GM19351 (cell line): Measurements from ENCODE around the gene SFPQ.
"Not testable (repeated sequence)": the region's sequence is repeated elsewhere in the genome, so short reads cannot be mapped to it uniquely, and the experiment has no call there.

Experiments
- ATAC-seq: cut with Tn5 transposase; IDR thresholded peaks from one replicate; pipeline ENCODE4 v1.9.1; 2021; ENCODE audit warnings: mild to moderate bottlenecking, moderate library complexity; ENCODE audit not compliant: unreplicated experiment

The SFPQ gene

GRCh38 chr1:35145892-35146549 is 46.9 kb downstream of the SFPQ start:
- ATAC-seq = not testable (repeated sequence)

DNA sequence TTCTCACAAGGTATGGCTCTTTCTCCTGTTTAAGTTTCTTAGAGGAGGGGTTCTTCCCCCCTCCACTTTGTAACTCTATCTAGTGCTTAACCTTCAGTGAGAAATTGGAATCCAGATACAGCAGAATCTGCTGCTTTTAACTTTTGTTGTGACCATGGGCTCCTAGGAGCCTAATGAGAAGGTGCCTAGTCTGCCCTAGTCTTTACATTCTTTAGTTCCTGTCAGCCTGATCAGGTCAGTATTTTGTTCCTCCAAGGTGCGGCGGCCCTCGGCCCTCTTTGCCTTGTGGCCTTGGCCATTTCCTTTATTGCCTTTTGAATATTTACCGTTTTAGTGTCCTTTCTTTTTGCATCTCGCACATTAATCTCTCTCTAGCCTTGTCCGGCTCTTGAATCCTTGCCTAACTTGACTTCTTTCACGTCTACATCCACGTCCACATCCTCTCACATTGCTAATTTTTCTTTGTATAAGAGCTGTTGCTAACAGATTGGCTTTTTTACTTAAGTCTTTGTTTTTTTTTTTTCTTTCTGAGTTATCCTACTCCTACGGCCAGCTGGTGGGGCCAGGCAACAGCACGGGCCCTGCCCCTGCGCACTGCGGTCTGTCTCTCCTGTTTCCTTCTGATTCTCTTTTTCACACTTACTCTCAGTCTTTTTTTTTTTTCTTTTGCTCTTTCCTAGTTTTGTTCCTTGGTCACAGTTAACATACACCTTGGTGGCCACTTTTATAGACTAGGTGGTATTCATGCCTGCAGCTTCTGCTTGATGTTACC is 49.0 kb downstream of the SFPQ start:
- no peak for ATAC-seq

DNA sequence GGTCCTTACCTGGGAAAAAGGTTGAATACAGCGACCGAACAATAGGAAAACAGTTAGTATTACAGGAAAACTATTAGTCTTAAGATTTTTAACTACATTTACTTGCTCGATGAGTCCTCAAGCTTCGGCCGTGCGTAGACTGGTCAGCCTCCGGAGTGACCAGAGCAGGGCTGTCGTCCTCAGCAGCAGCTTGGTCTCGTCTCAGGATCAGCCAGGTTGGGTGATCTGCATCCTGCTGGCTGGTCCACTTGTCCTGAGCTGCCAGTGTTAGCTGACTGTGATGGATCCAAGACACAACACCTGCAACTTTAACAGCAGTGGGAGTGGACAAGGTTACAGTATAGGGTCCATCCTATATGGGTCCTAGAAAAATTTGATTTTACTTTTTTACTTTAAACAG is 50.2 kb downstream of the SFPQ start:
- ATAC-seq = not testable (repeated sequence)

DNA sequence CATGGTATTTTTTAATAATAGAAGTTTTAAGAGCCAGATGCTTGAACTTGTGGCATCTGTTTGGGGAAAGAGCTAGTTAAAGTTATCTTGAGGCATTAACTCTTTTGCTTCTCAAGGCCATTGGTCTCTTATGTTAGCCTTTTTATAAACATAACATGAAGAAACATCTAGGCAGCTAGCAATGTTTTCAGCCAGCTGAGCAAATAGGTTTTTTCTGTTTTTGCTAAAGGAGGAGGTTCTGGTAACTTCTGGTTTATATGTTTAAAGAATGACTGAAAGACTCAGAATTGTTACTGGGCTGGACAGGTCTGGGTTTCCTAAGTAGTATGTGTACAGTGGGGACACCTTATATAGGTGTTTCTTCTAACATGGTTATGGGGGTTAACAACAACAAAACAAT is 50.7 kb downstream of the SFPQ start:
- ATAC-seq = not testable (repeated sequence)

DNA sequence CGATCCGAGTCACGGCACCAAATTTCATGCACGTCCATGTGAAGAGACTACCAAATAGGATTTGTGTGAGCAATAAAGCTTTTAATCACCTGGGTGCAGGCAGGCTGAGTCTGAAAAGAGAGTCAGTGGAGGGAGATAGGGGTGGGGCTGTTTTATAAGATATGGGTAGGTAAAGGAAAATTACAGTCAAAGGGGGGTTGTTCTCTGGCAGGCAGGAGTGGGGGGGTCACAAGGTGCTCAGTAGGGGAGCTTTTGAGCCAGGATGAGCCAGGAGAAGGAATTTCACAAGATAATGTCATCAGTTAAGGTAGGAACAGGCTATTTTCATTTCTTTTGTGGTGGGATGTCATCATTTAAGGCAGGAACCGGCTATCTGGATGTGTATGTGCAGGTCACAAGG is 55.4 kb downstream of the SFPQ start:
- not testable (repeated sequence) for ATAC-seq

- no peak for ATAC-seq
These were observed 56.2 kb downstream of the SFPQ start for GRCh38 chr1:35136780-35137179.
